ENCODE data around the gene ABCA13. TPM values are rescaled to one million over a fixed set of nuclear protein-coding genes. Genes with fewer than 3 reads are reported as not detected.

Gene ABCA13
- total RNA-seq, 2 donors from 2014 or later = not detected

- Mint-ChIP-seq H3K27me3 (no peaks in the 10 kb centered on the region), H3K36me3 (ENCODE audit: low read depth) (no peaks in the 10 kb centered on the region), H3K4me1 (no peaks in the 10 kb centered on the region), H3K27ac (no peak overlapping the region), H3K4me3 (no peak overlapping the region)
- DNase-seq (no peak), ATAC-seq (no peak)
- H3K9me3 ChIP-seq (ENCODE audit: control insufficient read depth, low read length, poor library complexity, severe bottlenecking) = peaks cover 4% of the 10 kb centered on the region
Observed at GRCh38 chr7:48665353-48666135, 494.3 kb downstream of the ABCA13 start.

DNA sequence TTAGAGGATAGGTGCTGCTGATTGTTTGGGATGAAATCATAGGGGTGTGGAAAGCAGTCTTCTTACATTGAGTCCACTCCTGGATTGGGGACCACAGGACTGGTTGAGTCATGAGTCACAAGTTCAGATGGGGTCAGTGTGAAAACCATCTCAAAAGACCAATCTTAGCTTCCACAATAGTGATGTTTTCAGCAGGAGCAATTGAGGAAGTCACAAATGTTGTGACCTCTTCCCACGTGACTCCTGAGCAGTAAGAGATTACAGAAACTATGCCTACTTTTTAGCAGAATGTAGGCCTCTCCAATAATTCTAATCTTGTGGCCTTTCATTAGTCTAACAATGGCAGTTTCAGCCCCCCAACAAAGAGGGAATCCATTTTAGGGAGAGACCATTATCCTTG, 496.1 kb downstream of the ABCA13 start:
- Mint-ChIP-seq H3K4me1 (no peaks in the 10 kb centered on the region), H3K27me3 (no peaks in the 10 kb centered on the region), H3K36me3 (ENCODE audit: low read depth) (no peaks in the 10 kb centered on the region), H3K4me3 (no peak overlapping the region), H3K27ac (no peak overlapping the region)
- H3K9me3 ChIP-seq (ENCODE audit: control insufficient read depth, low read length, poor library complexity, severe bottlenecking) = peaks cover 4% of the 10 kb centered on the region
- DNase-seq (no peak), ATAC-seq (no peak)

GRCh38 chr7:48671656-48672055, 500.4 kb downstream of the ABCA13 start:
- Mint-ChIP-seq H3K4me1 (no peaks in the 10 kb centered on the region), H3K27ac (no peak overlapping the region), H3K4me3 (no peak overlapping the region), H3K36me3 (ENCODE audit: low read depth) (no peaks in the 10 kb centered on the region), H3K27me3 (no peaks in the 10 kb centered on the region)
- DNase-seq (no peak), ATAC-seq (no peak)
- peaks cover 4% of the 10 kb centered on the region for H3K9me3 ChIP-seq (ENCODE audit: control insufficient read depth, low read length, poor library complexity, severe bottlenecking)

GRCh38 chr7:48681006-48681405, 509.7 kb downstream of the ABCA13 start:
- H3K27ac Mint-ChIP-seq = no peak overlapping the region
- no peak for DNase-seq
- no peaks in the 10 kb centered on the region for H3K36me3 Mint-ChIP-seq (ENCODE audit: low read depth)
- H3K4me1 Mint-ChIP-seq = no peaks in the 10 kb centered on the region
- H3K9me3 ChIP-seq (ENCODE audit: control insufficient read depth, low read length, poor library complexity, severe bottlenecking) = peaks cover 4% of the 10 kb centered on the region
- ATAC-seq = no peak
- no peak overlapping the region for H3K4me3 Mint-ChIP-seq
- H3K27me3 Mint-ChIP-seq = no peaks in the 10 kb centered on the region

- no peaks in the 10 kb centered on the region for H3K9me3 ChIP-seq (ENCODE audit: control insufficient read depth, low read length, poor library complexity, severe bottlenecking)
- Mint-ChIP-seq H3K27me3 (no peaks in the 10 kb centered on the region), H3K36me3 (ENCODE audit: low read depth) (no peaks in the 10 kb centered on the region), H3K27ac (no peak overlapping the region), H3K4me1 (no peaks in the 10 kb centered on the region), H3K4me3 (no peak overlapping the region)
- ATAC-seq (no peak), DNase-seq (no peak)
Observed at GRCh38 chr7:48691788-48692187, 520.5 kb downstream of the ABCA13 start.

Other genes starting within 250 kb of the ABCA13 start
- gene PKD1L1, start 223.0 kb upstream of the ABCA13 start, total RNA-seq = under 1 TPM; 0.77 to 0.83 TPM
- 10 to 100 TPM; 57.7 to 65.1 TPM for gene HUS1, start 191.8 kb upstream of the ABCA13 start, total RNA-seq
- gene SUN3, start 142.4 kb upstream of the ABCA13 start, total RNA-seq = not detected
- under 1 TPM; 0.29 to 0.30 TPM for gene C7orf57, start 135.9 kb upstream of the ABCA13 start, total RNA-seq
- 10 to 100 TPM; 72.1 to 84.6 TPM for gene UPP1, start 82.2 kb upstream of the ABCA13 start, total RNA-seq